Measurements from ENCODE around the gene MTUS2.

MTUS2 gene

DNA sequence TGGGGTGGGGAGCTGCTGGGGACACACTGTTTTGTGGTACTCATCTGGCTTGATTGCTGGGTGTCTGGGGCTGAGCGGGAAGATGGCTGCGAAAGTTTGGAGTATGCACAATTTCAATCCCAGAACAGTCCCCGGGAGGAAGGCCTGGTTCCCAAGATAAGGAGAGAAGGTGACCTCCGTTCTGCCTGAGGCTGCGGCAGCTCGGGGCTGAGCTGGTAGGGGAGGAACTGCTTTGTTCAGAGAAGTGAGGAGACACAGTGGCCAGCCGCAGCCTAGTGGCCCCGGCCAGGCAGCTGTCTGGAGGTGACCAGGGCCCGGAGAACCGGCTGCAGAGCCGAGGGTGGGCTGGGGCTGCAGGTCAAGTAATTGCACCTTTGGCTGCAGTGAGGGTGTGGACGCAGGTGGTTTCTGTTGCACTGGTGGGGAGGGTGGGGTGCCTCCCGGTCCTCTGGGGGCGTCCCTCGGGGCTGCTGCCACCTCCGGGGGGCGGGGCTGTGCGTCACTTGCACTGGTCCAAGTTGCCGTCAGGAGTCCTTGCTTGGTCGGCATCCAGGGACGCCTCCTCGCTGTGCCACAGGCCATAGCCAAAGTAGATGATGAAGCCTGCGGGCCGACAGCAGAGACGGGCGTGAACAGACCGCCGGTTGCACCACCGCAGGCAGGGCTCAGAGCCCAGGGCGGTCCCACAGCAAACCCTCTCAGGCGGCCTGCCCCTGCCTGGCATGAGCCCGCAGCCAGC lies 694.0 kb downstream of the MTUS2 start:
- DNase-seq: no peak

DNA sequence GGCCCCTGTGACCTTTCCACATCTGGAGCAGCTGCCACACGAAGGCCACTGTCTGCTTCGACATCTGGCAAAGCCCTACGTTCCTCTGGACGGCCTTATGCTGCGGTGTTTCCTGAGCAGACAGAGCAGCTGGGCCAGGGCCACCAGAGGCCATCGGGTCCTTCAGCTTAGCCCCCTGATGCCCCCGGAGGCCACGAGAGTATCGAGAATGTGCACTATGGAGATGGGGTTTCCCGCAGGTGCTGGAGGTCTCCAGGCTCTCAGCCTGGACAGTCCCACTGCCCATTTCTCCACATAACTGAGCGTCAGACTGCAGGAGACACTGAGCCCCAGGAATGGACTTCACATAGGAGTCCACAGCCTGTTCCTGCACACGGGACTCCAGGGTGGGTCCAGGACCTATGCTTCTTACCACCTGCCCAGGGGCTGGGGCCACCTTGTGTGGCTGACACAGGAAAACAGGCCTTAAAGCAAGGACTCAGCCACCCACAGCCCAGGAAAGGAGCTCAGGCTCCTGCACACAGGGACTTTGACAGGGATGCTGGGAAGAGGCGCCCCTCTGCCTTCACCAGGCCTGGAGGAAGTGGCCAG lies 694.7 kb downstream of the MTUS2 start:
- DNase-seq: no peak

DNA sequence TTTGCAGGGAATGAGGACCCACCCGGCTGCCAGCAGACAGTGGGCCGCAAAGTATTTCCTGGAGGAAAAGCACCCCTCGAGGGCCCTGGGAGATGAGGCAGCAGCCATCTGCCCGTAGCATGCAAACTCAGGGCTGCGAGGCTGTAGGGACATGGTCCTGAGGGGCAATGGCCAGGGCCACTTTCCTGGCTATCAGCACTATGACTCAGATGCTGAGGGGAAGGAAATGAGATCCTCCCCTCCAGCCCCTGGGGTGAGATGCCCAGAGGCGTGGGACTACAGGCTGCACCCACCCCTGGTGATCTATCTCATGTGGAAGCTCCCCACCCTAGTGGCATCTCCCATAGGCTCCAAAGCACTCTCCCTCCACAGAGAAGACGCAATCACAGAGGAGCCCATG lies 695.2 kb downstream of the MTUS2 start:
- no peak for DNase-seq

DNA sequence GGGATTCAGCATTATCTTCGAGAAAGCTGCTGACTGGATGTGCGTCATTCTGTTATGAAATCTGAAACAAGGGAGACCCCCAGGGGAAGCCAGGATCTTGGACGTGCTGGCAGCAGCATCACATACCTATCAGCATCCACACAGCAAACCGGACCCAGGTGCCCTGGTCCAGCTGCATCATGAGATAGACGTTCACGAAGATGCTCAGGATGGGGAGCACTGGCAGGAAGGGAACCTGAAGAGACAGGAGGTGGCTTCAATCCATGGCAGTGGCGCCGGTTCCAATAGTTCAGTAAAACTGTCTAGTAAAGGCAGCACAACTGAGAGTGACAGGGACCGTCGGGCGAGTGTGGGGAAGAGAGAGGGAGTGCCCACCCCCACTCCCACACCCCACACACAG lies 695.9 kb downstream of the MTUS2 start:
- DNase-seq: no peak

DNA sequence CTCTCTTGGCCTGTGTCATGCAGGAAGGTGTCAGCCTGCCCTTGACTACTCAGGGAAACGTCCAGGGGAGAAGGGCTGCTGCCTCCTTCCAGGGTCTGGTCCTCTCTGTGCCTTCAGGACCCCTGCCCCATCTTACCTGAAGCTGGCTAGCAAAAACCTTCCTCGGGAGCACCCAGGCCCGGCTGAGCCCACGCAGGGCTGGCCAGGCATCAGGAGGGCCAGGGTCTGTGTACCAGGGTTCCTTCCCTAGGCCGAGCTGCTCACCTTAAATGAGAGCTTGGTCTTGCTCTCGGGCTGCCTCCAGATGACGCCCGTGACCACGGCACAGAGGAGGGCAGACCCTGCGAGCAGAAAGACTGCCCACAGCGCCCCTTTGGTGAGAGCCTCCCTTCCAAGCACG lies 696.7 kb downstream of the MTUS2 start:
- no peak for DNase-seq

DNA sequence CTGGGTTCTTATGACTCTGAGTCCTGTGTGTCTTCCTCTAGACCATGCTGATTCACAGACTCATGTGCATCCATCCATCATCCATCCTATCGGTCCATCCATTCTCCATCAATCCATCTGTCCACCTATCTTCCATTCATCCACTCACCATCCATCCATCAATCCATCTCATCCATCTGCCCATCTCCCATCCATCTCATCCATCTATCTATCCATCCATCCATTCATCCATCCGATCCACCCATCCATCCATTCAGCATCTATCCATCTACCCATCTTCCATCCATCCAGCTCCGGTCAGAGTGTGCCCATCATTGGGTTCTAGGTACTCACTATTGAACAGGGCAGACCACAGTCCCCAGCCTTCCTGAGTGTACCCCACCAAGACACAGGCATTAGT lies 699.8 kb downstream of the MTUS2 start:
- no peak for DNase-seq

DNA sequence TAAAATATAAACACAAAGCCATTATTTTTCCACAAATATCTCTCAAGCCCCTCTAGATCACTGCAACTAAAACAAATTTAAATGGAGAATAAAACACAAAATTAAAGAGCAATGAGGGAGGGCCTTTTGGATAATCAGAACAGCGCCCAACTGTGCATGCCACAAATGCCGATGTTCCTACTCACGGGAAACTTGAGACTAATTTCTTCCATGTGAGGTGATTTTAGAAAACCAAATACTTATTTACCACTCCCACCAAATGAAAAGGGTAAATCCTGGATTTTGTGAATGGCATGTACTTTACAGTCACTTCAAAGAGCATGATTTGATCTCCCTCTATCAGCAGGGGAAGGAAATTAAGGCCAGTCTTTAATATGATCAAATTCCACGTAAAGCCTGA lies 700.5 kb downstream of the MTUS2 start:
- DNase-seq: no peak

DNA sequence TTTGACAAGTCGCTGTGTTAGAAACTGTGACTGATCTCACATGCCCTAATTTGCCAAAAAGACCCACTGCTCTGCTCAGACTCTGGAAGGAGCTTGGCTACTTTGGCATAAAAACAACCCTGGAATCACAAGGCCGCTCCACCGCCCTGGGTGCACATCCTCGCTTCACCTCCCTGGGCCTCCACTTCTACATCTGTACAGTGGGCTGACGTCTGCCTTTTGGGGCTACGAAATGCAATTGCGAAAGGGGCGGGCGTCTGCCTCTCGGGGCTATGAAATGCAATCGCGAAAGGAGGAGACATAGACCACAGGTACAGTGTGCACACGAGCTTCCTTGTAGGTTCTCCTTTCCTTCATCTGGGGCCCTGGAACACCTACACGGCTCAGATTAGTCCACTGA lies 701.2 kb downstream of the MTUS2 start:
- no peak for DNase-seq

DNA sequence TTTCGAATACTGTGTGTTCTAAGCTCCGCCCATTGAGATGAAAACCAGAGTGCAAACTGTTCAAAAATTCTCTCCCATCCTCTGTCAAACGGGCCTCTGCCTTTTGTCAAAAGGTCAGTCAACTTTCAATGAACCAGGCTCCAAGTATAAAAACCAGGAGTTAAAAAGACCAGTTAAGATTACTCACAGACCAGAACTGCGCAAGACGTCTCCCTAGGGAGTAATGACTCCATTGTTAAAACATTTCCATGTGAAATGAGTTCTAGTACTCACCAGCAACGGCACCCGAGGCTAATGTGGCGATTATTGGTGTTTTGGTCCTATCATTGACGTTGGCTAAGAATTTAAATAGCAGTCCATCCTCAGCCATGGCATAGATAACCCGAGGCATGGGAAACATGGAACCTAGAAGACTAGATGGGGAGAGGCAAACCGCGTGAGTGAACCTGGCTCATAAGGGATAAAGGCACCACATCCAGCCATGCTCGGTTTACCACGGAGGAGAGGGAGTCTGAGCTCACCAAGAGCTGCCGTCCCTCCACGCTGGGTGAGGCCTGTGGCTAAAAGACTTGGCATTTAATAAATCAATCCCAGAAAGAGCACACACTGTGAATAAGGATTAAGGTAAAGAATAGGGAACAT lies 702.0 kb downstream of the MTUS2 start:
- no peak for DNase-seq

DNA sequence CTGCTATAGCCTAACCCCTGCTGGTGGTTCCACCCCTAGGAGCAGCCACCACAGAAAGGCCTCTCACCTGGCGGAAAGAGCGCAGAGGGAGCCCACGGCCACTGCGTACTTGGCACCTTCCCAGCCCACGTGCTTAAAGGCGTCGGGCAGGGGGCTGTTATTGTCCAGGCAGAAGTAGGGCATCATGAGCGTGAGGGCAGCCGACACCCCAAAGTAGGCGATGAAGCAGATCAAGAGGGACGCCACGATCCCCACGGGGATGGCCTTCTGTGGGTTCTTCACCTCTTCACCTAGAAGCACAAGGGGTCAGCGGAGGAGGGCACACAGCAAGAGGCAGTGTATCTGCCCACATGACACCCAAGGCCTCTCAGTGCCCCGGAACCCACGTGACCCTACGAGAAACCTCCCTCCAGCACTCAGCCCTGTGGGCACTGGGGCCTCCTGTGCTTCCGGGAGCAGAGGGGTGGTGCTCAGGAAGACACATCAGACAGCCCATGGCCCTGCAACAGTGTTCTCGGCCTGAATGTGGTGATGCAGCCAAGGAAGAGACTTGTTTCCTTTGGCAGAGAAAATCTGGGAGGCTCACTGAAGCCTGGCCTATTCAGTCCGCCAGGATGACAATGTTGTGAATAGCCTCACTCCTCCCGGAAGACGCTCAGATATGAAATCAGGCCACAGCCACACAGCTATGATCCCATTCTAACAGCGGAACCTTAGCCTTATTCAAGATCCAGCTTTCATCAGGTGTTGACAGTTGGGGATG lies 703.2 kb downstream of the MTUS2 start:
- DNase-seq: no peak

DNA sequence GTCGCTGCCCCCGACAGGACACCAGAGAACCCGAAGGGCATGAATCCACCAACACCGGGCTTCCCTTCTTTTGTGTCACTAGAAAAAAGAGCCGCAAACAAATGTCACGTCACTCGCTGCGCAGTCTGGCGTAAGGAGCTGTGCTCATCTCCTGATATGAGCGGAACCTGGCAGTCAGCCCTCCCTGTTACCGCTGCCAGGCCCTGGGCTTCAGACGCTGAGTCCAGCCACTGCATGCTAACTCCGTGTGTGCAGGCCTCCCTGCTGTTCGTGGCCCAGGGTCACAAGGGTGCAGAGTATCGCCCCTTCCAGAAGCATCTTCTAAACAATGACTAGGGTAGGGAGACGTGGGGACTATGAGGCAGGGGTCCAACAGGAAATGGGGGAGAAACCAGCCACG lies 704.0 kb downstream of the MTUS2 start:
- no peak for DNase-seq

DNA sequence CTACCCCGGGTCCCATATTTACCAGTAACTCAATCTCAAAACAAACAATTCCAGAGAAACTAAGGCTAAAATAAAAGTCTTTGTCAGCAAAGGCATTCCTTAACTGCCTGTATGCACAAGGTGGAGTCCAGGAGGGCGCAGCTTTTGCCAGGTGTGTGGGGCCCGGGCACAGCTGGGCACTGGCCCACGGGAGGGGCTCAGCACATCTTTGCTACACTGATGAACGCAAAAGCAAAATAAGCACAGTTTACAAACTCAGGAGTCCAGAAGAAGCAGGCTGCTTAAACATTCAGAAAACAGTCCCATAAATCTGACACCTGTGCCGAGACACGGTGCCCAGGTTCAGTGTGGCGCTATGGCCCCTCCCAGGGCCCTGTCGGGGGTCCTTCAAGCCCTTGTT lies 704.5 kb downstream of the MTUS2 start:
- DNase-seq: no peak

DNA sequence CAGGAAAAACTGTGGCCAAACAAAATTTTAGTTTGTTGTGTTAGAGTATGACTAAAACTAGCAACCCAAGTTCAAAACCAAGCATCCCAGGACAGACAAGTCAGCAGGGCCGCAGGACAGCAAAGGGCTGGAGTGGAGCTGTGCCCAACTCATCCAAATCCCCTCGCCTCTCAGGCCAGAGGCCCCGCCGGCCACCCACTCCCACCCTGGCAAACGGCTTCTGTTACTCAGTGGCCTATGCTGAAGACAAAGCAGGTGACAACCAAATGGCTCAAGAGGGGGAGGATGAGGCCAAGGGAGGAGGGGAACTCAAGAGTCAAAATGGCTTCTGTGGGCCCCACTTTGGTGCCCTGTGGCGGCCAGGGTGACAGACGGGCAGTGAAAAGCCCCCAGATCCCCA lies 705.6 kb downstream of the MTUS2 start:
- no peak for DNase-seq

DNA sequence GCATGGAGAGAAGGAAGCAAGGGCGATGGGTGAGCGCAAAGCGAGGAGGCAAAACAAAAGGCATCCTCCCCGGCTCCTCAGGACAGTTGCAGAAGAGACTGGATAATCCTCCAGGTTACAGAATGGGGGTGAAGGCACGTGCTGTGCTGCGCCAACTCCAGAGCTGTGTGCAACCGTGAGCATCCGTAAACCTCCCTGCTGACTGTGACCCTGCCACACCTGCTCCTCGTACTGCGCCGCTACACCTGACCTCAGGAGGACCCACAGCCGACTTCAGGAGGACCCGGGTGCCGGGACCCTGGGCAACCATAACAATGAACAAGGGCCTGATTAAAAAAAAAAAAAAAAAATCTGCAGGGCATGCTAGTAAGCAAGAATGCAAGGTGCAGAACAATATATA lies 706.6 kb downstream of the MTUS2 start:
- DNase-seq: no peak

DNA sequence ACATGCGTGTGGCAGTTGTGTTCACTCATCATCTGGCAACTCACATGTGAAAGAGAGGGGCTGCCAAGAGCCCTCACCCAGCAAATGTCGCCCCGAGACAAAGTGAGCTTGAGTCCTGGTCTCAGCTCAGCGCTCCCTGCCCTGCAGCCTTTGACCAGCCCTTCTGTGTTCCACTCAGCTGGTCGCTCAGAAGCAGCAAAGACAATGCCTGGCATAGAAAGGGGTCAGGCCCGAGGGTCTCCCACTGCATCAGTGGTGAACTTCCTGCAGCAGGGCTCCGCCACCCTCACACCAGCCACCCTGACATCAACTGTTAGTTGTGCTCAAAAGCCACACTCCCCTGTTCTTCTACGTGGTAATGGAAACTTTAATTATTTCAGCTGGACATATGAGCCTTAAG lies 707.4 kb downstream of the MTUS2 start:
- no peak for DNase-seq

DNA sequence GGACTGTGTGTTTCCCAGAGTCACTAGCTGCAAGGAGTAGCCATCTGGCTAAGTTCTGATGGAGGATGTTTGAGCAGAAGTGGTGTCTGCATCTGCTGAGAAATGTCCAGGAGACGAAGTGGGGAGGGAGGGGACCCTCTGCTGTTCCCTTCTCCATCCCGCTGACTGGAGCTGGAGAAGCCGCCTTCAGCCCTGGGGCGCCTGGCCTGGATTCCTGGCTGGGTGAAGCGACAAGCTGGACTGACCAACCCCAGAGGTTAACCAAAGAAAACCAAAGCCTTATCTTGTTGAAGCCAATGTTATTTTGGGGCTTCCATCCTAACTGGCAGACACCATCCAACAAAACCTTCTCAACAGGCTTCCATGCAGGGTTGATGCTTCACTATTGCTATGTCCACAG lies 707.8 kb downstream of the MTUS2 start:
- DNase-seq: no peak

DNA sequence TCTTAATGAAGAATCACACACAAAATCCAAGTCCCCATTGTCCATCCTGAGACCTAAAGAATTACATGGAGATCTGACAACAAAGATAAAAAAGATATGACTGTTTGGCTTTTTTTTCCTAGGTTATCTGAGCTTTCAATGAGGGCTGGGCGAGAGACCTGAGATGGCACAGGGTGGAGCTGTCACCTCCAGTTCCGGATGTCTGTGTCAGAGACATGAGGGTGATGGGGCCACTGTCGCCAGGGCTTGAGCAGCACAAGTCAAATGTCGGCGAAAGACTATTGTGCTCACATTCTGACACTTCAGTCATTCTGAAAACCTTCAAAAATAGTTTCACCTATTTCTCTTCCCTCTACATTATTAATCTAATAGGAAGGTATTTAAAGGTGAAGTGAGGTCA lies 709.6 kb downstream of the MTUS2 start:
- DNase-seq: no peak

DNA sequence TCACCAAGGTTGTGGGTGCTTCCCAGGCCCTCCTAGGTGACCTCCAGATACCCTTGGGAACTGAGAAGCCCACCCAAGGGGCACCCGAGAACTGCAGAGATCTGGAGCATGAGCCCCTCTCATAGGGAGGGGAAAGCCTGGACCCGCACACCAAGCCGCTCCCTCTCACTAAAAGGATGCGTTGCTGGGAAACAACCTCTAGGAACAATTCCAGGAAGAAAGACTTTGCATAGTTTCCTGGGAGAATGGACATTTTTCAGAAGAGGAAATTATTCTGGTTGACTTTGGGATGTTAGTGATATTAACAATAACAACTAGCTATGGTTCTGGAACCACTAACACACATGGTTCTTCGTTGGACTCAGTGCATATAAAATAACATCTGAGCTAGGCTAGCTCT lies 710.8 kb downstream of the MTUS2 start:
- DNase-seq: no peak

DNA sequence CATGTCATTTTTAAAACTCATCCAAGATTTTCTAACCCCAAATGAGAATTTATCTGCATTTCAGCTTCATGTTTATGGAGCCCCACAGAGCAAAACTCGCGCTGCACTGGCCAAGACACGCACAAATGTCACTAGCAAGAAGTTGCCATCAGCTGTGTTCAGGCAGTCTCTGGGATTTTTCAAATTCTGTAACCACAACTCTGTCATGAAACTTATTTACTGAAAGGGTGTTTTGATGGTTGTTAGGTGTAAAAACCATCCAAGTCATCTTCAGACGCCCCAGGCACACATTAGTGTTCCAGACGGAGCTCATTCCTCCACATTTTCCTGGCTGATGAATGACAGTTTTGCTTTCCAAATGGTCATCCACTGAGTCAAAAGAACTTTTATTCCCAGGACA lies 712.0 kb downstream of the MTUS2 start:
- DNase-seq: no peak

DNA sequence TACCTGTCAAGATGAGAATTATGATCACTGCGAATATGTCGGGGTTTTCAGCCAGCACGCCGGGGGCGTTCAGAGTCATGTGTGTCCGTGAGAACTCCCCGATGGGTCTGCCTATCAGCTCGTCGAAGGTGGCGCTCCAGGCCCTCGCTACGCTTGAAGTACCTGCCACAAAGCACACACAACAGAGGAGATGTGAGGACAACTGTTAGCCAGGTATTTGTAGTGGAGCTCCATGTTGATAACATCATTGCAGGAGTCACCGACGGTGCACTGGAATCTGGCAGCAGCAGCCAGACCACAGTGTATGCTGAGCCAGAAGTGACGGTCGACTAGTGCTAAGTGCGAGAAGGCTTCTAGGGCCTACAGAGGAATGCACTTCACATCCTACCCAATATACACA lies 712.7 kb downstream of the MTUS2 start:
- no peak for DNase-seq

DNA sequence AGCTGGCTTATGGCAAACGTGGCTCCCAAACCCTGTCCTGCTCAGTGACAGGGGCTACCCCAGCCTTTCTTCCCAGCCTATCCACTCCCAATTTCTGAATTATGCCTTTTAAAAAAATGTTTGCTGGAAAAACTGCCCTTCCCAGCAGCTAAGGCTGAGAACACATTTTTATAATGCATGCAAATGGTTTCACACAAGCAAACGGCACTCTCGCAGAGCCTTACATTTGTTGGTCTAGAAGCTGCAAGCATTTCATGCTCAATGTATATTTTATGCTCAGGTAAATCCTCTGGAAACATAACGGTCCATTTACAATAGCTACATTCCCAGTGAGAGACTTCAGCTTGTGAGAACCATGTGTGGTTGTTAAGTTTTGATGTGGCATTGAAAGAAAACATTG lies 713.9 kb downstream of the MTUS2 start:
- no peak for DNase-seq

DNA sequence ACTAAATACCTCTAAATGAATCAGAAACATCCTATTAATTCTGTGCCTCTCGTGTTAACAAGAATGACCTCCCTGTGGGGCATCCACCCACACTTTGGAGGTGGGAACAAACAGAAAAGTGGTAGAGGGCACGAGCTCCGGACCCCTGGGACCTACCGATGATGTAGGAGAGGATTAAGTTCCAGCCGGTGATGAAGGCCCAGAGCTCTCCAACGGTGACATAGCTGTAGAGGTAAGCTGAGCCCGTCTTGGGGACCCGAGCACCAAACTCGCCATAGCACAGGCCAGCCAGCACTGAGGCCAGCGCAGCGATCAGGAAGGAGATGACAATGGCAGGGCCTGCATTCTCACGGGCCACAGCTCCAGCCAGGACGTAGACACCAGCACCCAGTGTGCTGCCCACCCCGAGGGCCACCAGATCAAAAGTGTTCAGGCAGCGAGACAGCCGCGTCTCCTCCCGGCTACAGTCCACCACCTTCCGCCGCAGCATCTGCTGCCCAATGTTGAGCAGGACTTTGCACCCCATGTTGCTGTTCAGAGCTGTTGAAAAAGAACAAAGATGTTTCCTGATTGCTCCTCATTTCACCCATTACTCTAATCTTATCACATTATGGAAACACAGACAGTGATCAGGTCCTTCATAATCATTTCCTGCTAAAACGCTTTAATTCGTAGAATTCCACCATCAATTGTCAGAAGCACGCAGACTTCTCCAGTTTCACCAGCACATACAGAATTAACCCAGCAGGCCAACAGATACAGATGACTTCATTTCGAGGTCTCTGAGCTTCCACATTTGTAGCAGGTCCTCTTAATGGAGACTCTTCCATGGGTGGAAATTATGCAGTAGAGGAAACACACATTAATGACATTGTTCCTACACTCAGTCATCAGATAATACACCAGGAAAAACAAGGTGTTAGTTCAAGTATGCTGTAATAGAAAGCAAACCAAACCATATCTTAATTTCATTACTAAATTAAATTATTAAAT lies 715.8 kb downstream of the MTUS2 start:
- no peak for DNase-seq

DNA sequence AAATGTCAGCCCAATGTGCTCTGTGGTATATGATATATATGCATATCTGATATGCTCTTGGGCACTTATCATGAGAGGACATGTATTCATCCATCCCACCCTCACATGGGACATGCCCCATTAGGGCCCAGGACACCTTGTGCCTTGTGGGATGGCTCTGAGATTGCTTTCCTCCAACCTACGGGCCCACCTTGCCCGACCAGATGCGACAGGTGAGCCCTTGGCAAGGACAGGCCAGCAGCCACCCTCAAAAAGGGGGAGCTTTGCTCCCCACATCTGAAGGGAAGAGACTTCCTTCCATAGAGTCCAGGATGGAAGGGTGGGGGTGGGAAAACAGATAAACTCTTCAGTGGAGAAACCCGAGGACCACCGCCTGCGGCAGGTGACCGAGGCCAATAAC lies 716.7 kb downstream of the MTUS2 start:
- no peak for DNase-seq

All from NCI-H2171 (cell line).